HepG2 (cell line): ENCODE results near the gene TSTD2.

Experiments used
- HCFC1 ChIP-seq: fragments of 150-350 bp; IDR thresholded peaks from 2 replicates; pipeline ENCODE4 v1.6.1; 2014; ENCODE audit warnings: low read depth, low read length
- HNRNPUL1 ChIP-seq: fragments of 200-400 bp; formaldehyde crosslinking; IDR thresholded peaks from 2 replicates; pipeline ENCODE4 v1.6.1; 2017; ENCODE audit warnings: low read depth, mild to moderate bottlenecking, low read length, moderate library complexity
- JUND ChIP-seq: sonication (generic); formaldehyde crosslinking; IDR thresholded peaks from 2 replicates; pipeline ENCODE4 v1.8.0; 2022; ENCODE audit warnings: mild to moderate bottlenecking, missing genetic modification reagents
- MED1 ChIP-seq: sonication (generic); formaldehyde crosslinking; IDR thresholded peaks from 2 replicates; pipeline ENCODE4 v1.4.0; 2020; ENCODE audit warnings: missing genetic modification reagents
- POLR2A ChIP-seq, 2 experiments: IDR thresholded peaks; 2 replicates each; pipeline ENCODE4 v1.6.1; 2011; ENCODE audit warnings: low read depth in 2 of 2, low read length in 2 of 2, mild to moderate bottlenecking in 1 of 2, moderate library complexity in 1 of 2; ENCODE audit not compliant: insufficient read depth in 1 of 2
- RFX1 ChIP-seq: fragments of 450-650 bp; IDR thresholded peaks from 2 replicates; pipeline ENCODE4 v1.6.1; 2017
- YY1 ChIP-seq: IDR thresholded peaks from 2 replicates; pipeline ENCODE4 v1.6.1; 2011; ENCODE audit warnings: low read length, low read depth, moderate library complexity, mild to moderate bottlenecking; ENCODE audit not compliant: insufficient read depth, insufficient replicate concordance
- ZNF10 ChIP-seq: sonication (generic); formaldehyde crosslinking; IDR thresholded peaks from 2 replicates; pipeline ENCODE4 v1.4.0; 2020; ENCODE audit warnings: mild to moderate bottlenecking, low read depth, missing genetic modification reagents, borderline replicate concordance
- TF ChIP-seq, protein P1 (sequence below): sonication (generic); formaldehyde crosslinking; conservative IDR thresholded peaks from 2 replicates; pipeline ENCODE4 v1.4.0; 2020; ENCODE audit warnings: missing genetic modification reagents
- TF ChIP-seq, protein P2 (sequence below): sonication (generic); formaldehyde crosslinking; IDR thresholded peaks from 2 replicates; pipeline ENCODE4 v1.5.0; 2020; ENCODE audit warnings: mild to moderate bottlenecking, missing genetic modification reagents, moderate library complexity
- TF ChIP-seq, protein P3 (sequence below): sonication (generic); formaldehyde crosslinking; IDR thresholded peaks from 2 replicates; pipeline ENCODE4 v1.4.0; 2020; ENCODE audit warnings: missing genetic modification reagents

DNA sequence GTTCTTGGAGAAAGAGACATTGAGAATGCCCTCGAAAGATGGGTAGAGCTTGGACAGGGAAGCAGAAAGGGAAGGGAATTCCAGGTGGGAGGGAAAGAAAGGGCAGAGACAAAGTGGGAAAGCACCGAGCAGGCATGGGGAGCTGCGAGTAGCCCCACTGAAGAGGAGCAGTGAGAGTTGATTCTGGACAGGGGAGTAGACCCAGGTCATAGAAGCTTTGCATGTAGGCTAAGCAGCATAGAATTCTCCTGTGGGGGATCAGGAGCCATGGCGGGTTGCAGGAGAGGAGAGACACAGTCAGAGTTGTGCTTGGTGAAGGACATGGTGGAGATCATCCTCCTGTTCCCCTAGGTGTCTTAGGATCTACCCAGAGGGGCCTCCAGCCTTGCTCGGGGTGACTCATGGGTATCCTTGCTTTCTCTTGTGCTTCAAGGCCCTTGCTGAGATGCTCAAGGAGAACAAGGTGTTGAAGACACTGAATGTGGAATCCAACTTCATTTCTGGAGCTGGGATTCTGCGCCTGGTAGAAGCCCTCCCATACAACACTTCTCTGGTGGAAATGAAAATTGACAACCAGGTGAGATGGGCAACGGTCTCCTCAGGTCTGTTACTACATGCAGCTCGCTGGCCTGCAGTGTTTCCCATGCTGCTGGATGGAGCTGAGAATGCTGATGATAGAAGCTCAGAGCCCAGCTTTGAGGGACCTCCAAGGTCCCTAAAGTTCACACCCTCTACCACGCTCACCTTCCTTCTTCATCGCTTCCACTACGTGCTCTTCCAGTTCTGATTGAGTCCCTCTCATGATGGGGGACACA is 64.5 kb downstream of the TSTD2 start:
- TF ChIP-seq RFX1, result no peak
- TF ChIP-seq HNRNPUL1, result no peak
- TF ChIP-seq MED1 (CRISPR knock-in tag), result no peak
- TF ChIP-seq JUND (CRISPR knock-in tag), result no peak
- TF ChIP-seq, protein P1, sequence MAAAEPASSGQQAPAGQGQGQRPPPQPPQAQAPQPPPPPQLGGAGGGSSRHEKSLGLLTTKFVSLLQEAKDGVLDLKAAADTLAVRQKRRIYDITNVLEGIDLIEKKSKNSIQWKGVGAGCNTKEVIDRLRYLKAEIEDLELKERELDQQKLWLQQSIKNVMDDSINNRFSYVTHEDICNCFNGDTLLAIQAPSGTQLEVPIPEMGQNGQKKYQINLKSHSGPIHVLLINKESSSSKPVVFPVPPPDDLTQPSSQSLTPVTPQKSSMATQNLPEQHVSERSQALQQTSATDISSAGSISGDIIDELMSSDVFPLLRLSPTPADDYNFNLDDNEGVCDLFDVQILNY (CRISPR knock-in tag), result no peak
- TF ChIP-seq, protein P2, sequence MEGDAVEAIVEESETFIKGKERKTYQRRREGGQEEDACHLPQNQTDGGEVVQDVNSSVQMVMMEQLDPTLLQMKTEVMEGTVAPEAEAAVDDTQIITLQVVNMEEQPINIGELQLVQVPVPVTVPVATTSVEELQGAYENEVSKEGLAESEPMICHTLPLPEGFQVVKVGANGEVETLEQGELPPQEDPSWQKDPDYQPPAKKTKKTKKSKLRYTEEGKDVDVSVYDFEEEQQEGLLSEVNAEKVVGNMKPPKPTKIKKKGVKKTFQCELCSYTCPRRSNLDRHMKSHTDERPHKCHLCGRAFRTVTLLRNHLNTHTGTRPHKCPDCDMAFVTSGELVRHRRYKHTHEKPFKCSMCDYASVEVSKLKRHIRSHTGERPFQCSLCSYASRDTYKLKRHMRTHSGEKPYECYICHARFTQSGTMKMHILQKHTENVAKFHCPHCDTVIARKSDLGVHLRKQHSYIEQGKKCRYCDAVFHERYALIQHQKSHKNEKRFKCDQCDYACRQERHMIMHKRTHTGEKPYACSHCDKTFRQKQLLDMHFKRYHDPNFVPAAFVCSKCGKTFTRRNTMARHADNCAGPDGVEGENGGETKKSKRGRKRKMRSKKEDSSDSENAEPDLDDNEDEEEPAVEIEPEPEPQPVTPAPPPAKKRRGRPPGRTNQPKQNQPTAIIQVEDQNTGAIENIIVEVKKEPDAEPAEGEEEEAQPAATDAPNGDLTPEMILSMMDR (CRISPR knock-in tag), result no peak
- TF ChIP-seq HCFC1, result no peak
- TF ChIP-seq POLR2A (IDR thresholded peaks at IDR 0.05; ENCODE audit: insufficient read depth in 1 of 2, low read depth in 2 of 2, low read length in 2 of 2), result no peak
- TF ChIP-seq, protein P3, sequence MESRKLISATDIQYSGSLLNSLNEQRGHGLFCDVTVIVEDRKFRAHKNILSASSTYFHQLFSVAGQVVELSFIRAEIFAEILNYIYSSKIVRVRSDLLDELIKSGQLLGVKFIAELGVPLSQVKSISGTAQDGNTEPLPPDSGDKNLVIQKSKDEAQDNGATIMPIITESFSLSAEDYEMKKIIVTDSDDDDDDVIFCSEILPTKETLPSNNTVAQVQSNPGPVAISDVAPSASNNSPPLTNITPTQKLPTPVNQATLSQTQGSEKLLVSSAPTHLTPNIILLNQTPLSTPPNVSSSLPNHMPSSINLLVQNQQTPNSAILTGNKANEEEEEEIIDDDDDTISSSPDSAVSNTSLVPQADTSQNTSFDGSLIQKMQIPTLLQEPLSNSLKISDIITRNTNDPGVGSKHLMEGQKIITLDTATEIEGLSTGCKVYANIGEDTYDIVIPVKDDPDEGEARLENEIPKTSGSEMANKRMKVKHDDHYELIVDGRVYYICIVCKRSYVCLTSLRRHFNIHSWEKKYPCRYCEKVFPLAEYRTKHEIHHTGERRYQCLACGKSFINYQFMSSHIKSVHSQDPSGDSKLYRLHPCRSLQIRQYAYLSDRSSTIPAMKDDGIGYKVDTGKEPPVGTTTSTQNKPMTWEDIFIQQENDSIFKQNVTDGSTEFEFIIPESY (CRISPR knock-in tag), result no peak
- TF ChIP-seq YY1, result no peak
- TF ChIP-seq ZNF10 (CRISPR knock-in tag), result no peak
